Hippocampal formation (tissue), 2 donors: Measurements from ENCODE around the gene SETDB2.

Experiments
- DNase-seq, 2 donors: peaks; one replicate each; lab custom pipeline; 2025; lab: John Stamatoyannopoulos, UW

SETDB2 gene

GRCh38 chr13:49533591-49534269 lies 89.7 kb downstream of the SETDB2 start:
- no peak for DNase-seq

DNA sequence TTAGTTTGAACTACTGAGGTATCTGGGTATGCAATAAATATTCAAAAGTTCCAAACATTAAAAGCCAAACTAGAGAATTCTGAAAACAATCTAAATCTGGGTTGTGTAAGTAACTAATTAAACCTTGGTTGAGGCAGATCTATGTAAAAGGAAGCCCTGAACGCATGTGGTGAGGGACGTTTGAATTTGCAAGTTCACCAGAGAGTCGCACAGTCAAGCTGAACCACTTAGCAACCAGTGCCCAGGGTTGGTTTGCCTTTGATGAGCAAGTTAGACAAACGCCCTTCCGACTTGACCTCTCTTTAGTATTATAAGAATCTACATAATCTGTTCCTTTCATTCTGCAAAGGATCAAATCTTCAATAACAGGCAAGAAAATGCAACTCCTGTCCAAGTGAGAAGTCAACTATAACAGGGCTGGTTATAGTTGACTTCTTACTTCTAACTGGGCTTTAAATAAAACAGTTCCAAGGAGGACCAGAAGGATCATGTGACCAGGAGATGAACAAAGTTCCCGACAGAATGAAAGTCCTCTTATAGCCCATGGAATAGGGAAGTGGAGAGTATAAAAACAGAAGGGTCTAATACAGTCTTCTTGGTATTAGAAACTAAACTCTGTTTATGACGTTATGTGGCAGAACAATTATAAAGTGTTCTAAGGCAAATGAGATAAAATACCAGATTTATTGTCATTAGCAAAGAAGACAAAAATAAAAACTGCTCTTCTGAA lies 92.2 kb downstream of the SETDB2 start:
- DNase-seq, result no peak

GRCh38 chr13:49538404-49538803 lies 94.3 kb downstream of the SETDB2 start:
- DNase-seq, result no peak

- no peak for DNase-seq
These were observed 95.2 kb downstream of the SETDB2 start for GRCh38 chr13:49539313-49539712.

- no peak for DNase-seq
These were observed 95.7 kb downstream of the SETDB2 start for GRCh38 chr13:49539746-49540145.

DNA sequence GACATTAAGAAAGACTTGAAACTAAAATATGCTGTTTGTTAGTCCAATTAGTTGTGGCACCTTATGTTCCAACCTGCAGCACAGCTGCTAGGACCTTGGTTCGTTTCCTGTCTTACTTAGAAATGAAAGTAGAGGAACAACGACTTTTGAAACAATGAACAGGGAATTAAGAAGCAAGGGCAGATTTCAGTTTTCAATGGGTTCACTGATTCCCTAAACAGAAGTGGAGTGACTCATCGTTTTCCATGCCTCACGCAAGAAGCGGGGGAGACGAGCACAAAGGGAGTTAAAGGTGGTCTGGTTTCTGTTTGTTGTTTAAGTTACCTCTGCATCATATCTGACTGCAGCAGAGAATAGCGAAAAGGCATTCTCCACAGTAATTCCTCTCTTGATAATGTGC lies 96.5 kb downstream of the SETDB2 start:
- DNase-seq, result no peak

DNA sequence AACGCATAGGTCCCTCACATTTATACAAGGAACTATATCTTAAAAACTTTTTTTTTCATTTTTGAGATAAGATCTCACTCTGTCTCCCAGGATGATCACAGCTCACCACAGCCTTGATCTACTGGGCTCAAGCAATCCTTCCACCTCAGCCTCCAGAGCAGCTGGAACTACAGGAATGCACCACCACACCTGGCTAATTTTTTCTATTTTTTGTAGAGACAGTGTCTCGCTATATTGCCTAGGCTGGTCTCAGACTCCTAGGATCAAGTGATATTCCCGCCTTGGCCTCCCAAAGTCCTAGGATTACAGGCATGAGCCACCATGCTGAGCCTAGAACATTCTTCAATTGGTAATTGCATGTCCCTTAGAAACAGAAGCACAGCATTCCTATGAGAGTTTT lies 99.6 kb downstream of the SETDB2 start:
- DNase-seq, result no peak
